Left cardiac atrium (tissue), 4 donors: ENCODE measurements around the gene VWC2L. TPM values are rescaled to one million over a fixed set of nuclear protein-coding genes. Genes with fewer than 3 reads are reported as not detected.

Experiments
- ATAC-seq, 2 donors: fragments of 200-7000 bp; cut with Tn5 transposase; one replicate each; pipeline ENCODE4 v1.9.1; 2020; ENCODE audit warnings: mild to moderate bottlenecking in 2 of 2, moderate library complexity in 2 of 2
- DNase-seq: peaks from one replicate; pipeline ENCODE4 v3.0.0-alpha.2; 2020
- intact Hi-C, 2 donors: fragments of 100-400 bp; cut with DNase I; formaldehyde crosslinking; loops; one replicate each; pipeline versions ENCODE4 v1.14.1 to v1.15.1; 2022 to 2023
- total RNA-seq, 2 donors: library from RNA; stranded (reverse); fragmentation: NEBNext Ultra II Directional; extraction: Animal tissue kit (Norgen Biotek cat#: 25700); gene quantifications; one replicate each; pipeline ENCODE4 v1.2.1, GENCODE V29; 2021
- donor health status: DM: no; HTN: yes; CAD: no.
- donor health status: DM: no; HTN: yes; CAD: no; lungs with severe emphysema.
- donor health status: DM: yes; HTN: yes; CAD: no.
- donor health status: Dilated cardiomyopathy.

VWC2L gene
- total RNA-seq, 2 donors from 2014 or later: not detected

- no peak for ATAC-seq
- intact Hi-C loops: no loop called here
- no peak for DNase-seq
Observed at GRCh38 chr2:214451516-214452275, 40.8 kb downstream of the VWC2L start.

GRCh38 chr2:214465363-214466146 lies 54.7 kb downstream of the VWC2L start:
- DNase-seq (peak; percentile 49), ATAC-seq (peak; percentile 72 to 78)
- intact Hi-C loops: no loop called here

DNA sequence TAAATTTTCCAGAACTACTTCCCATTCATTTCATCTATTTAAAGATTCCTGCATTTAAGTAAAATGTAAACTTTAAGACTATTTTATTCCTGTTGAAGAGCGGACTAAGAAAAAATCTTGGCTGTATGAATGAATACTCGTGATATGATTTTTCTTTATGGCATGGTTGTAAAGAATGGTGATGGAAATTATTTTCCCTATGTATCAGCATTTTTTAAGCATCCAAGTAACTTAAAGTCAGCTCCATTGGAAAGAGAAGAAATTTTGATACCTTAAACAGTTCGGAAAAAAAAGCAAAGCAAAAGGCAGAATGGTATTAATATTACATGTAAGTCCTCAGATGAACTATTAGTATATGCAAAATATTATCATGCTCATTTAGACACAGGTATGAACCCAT lies 58.9 kb downstream of the VWC2L start:
- intact Hi-C loops: no loop called here
- DNase-seq (no peak), ATAC-seq (no peak)

DNA sequence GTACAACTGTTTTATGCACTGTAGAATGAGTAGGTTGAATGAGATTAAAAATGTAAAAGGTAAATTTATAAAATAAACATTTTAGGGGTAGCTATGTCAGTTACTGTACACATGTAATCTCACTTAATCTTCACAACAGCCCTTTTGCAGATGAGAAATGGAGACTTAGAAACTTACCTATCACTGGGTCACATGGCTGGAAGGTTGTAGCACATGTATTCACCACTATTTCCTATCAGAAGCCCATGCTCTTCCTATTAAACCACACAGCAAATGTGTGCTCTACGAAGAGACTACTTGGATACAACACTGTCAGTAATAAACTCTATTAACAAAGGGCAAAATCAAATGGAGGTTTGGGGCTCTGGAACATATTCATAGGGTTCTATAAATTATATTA lies 60.5 kb downstream of the VWC2L start:
- ATAC-seq: no peak
- intact Hi-C loops: no loop called here
- DNase-seq: no peak

- ATAC-seq: no peak
- intact Hi-C loops: no loop called here
Observed at GRCh38 chr2:214471990-214472389, 61.1 kb downstream of the VWC2L start.

GRCh38 chr2:214477305-214477704 lies 66.5 kb downstream of the VWC2L start:
- DNase-seq: no peak
- intact Hi-C loops: no loop called here
- no peak for ATAC-seq

More at GRCh38 chr2:214471990-214472389, 61.1 kb downstream of the VWC2L start:
- no peak for DNase-seq

- intact Hi-C loops: no loop called here
- ATAC-seq (peak; percentile 90 to 94), DNase-seq (no peak)
Observed at GRCh38 chr2:214481204-214481603, 70.3 kb downstream of the VWC2L start.

- intact Hi-C loops: no loop called here
- no peak for DNase-seq
- no peak for ATAC-seq
Observed at GRCh38 chr2:214482728-214483127, 71.9 kb downstream of the VWC2L start.

DNA sequence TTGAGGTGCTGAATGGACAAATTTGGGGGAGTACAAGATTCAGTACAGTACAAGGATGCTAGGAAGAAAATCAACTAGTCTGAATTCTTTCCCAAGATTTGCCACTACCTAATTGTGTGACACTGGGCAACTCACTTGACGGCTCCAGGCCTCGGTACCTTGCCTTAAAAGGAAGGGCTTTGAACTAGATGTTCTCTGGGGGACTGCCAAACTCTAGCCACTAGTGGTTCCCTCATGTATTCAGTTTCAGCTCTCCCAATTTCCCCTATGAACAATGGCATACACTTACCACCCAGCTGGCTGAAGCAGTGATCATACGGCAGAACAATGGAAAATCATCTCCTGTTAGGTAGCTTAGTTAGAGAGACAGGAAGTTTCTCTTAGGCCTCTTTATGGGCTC lies 73.4 kb downstream of the VWC2L start:
- ATAC-seq (peak; percentile 50 to 58), DNase-seq (no peak)
- intact Hi-C loops: no loop called here

DNA sequence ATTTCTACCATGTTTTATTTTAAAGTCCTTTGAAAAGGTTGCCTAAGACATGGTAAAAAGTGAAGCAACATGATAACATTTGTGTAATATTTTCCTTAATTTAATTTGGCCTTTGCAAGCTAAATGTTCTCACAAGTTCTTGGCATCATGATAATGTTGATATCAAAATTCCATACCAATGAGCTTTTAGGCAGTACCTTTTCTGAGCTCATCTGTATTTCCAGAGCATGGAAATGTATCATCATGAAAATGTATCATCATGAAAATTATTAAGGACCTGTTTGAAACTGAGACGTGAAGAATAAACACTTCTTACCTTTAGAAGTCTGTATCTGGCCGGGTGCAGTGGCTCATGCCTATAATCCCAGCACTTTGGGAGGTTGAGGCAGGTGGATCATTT lies 73.8 kb downstream of the VWC2L start:
- DNase-seq: no peak
- intact Hi-C loops: no loop called here
- ATAC-seq: peak in 1 of 2 donors; percentile 69

- intact Hi-C loops: no loop called here
- no peak for DNase-seq
- no peak for ATAC-seq
Observed at GRCh38 chr2:214489181-214489580, 78.3 kb downstream of the VWC2L start.

DNA sequence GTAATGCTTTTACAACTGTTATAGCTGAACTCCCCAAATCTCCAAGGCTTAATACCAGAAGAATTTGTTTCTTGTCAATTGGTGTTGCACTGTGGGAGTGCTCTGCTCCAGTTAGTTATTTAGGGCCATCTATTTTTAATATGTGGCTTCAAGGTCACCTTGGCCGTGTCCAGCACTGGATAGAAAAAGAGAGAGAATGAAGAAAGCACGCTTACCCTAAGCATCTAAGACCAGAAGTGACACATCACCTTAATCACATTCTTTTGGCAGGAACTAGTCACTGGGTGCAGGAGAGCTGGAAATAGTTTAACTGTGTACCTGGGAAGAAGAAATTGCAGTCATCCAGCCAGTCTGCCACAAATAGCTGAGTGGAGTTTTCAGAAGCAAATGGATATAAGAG lies 78.8 kb downstream of the VWC2L start:
- ATAC-seq (peak; percentile 61 to 90), DNase-seq (no peak)
- intact Hi-C loops: no loop called here

DNA sequence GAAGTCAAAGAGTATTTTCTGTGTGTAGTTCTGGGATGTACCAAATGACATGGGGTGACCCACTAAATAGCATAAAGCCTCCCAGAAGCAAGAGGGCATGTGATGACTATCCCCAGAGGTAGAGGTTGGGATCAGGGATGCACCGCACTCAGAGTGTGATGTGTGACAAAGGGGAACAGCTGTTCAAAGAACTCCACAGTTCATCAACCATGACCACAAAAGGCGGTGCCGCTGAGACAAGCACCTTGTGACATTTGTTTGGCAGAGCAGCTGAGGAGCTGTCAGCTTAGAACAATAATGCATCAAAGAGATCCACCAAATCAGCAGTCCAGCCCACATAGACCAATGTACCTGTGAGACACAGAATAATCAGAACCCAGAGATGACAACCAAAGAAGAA lies 81.3 kb downstream of the VWC2L start:
- ATAC-seq (no peak), DNase-seq (no peak)
- intact Hi-C loops: no loop called here

- ATAC-seq: no peak
- intact Hi-C loops: no loop called here
Observed at GRCh38 chr2:214492608-214493007, 81.8 kb downstream of the VWC2L start.

DNA sequence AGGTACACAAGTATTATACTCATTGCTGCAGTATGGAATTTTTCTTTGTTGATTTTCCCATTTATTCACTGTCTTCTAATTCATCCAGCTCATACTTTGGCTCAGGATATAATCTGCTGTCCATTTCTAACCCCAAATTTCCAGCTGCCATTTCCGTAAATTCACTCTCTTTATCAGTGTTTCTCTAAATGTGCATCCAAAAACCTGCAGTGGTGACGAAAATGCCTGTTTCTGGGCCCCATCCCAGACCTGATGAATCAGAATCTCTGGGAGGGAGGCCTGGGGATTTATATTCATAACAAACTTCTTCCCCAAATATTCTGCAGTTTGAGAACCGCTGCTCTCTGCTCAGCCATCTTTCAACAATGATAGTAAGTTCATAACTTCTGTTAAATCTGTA lies 86.6 kb downstream of the VWC2L start:
- ATAC-seq (peak in 1 of 2 donors; percentile 80), DNase-seq (peak; percentile 26)
- intact Hi-C loops: no loop called here

More at GRCh38 chr2:214492608-214493007, 81.8 kb downstream of the VWC2L start:
- DNase-seq: no peak

GRCh38 chr2:214503568-214503967 lies 92.7 kb downstream of the VWC2L start:
- ATAC-seq (no peak), DNase-seq (no peak)
- intact Hi-C loops: no loop called here

GRCh38 chr2:214504599-214505376 lies 93.9 kb downstream of the VWC2L start:
- intact Hi-C loops: no loop called here
- DNase-seq (no peak), ATAC-seq (peak in 1 of 2 donors; percentile 30)

DNA sequence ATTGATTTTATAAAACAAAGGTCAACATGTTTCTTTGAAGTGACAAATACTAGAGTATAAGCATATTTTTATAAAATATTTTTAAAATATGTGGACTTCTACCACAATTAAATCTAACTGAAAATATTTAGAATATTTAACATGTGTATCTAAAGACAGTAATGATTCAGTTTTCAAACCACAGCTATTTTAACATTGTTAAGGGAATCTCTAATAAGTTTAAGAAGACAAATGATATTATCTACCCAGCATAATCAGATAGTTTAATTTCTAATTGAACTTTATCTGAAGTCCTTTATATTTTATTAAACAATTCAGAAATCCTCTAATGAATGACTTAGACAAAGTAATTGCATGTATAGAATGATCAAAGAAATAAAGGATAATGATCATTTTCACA lies 96.2 kb downstream of the VWC2L start:
- DNase-seq: no peak
- intact Hi-C loops: no loop called here
- ATAC-seq: no peak

DNA sequence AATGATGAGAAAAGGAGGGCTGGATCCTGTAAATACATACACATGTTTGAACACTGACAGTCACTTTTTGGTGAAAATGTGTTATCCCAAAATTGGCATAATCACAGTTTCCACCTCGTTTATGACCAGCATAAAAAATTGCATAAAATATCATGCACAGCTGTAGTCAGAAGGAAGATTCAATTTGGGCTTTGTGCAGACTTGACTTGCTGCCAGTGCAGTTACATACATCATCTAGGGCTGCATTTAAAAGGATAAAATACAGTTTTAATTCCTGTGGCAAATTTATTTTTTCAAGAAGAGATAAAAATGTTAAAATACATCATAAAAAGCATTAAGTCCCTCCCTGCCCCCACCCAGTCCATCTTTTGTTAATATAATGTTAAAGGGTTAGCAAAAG lies 103.8 kb downstream of the VWC2L start:
- no peak for ATAC-seq
- intact Hi-C loops: no loop called here
- DNase-seq: no peak

DNA sequence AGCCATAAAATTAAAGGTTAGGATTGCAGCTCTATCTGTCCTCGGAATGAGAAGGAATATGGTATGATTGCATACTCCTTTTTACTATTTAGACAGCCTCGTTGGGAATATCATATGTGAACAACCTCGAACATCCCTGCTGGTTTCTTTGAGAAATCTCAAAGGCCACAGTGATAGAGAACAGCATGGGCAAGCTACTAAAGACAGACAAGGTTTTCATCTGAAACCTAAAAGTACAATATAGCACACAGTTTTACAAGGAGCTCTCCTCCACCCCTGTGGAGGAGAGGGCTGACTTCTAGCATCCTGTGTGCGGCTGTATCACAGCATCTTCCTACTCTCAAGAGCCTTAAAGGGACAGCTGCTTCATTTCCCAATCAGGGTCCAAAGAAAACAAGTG lies 104.3 kb downstream of the VWC2L start:
- intact Hi-C loops: no loop called here
- DNase-seq (no peak), ATAC-seq (no peak)
